Measurements from ENCODE around the gene CHCHD3. TPM values are rescaled to one million over a fixed set of nuclear protein-coding genes. Genes with fewer than 3 reads are reported as not detected.

Gene CHCHD3
- total RNA-seq, 4 donors from 2014 or later, result 40.6 to 66.6 (median 48.1) TPM

GRCh38 chr7:132953468-132953867, 128.4 kb downstream of the CHCHD3 start:
- H3K27me3 ChIP-seq, result no peaks in the 10 kb centered on the region
- H3K4me3 ChIP-seq, result no peak overlapping the region
- 69 to 79% methylated on average over 2 of the region's 2 CpGs for WGBS, 2 donors
- no peaks in the 10 kb centered on the region for H3K4me1 ChIP-seq
- H3K9me3 ChIP-seq, result no peaks in the 10 kb centered on the region
- DNase-seq (ENCODE audit: low spot score in 2 of 2), result no peak
- H3K27ac ChIP-seq, result no peak overlapping the region
- TF ChIP-seq CTCF (IDR thresholded peaks at IDR 0.05) (no peak), EP300 (IDR thresholded peaks at IDR 0.05) (no peak), POLR2A (IDR thresholded peaks at IDR 0.05) (no peak)
- H3K36me3 ChIP-seq, result peaks cover 0 to 15% (median 0%) of the 10 kb centered on the region in 3 donors

GRCh38 chr7:132950725-132951124, 131.2 kb downstream of the CHCHD3 start:
- no peak for TF ChIP-seq POLR2A (IDR thresholded peaks at IDR 0.05)
- TF ChIP-seq EP300 (IDR thresholded peaks at IDR 0.05), result no peak
- TF ChIP-seq CTCF (IDR thresholded peaks at IDR 0.05), result no peak
- no peak overlapping the region for H3K27ac ChIP-seq
- H3K4me1 ChIP-seq, result no peaks in the 10 kb centered on the region
- no peak for DNase-seq (ENCODE audit: low spot score in 2 of 2)
- H3K4me3 ChIP-seq, result no peak overlapping the region
- no peaks in the 10 kb centered on the region for H3K27me3 ChIP-seq
- H3K36me3 ChIP-seq, result peaks cover 0 to 13% (median 0%) of the 10 kb centered on the region in 3 donors
- no peaks in the 10 kb centered on the region for H3K9me3 ChIP-seq
- WGBS, 2 donors, result 86 to 91% methylated on average over 1 of the region's 1 CpG

GRCh38 chr7:132947011-132947410, 134.9 kb downstream of the CHCHD3 start:
- no peak overlapping the region for H3K27ac ChIP-seq
- no peaks in the 10 kb centered on the region for H3K4me1 ChIP-seq
- H3K36me3 ChIP-seq, result peaks cover 0 to 4% (median 0%) of the 10 kb centered on the region in 3 donors
- no peak overlapping the region for H3K4me3 ChIP-seq
- TF ChIP-seq EP300 (IDR thresholded peaks at IDR 0.05), result no peak
- TF ChIP-seq POLR2A (IDR thresholded peaks at IDR 0.05), result no peak
- TF ChIP-seq CTCF (IDR thresholded peaks at IDR 0.05), result no peak
- no peak for DNase-seq (ENCODE audit: low spot score in 2 of 2)
- H3K9me3 ChIP-seq, result no peaks in the 10 kb centered on the region
- WGBS, 2 donors, result 95 to 98% methylated on average over 1 of the region's 1 CpG
- no peaks in the 10 kb centered on the region for H3K27me3 ChIP-seq

- 92 to 93% methylated on average over 3 of the region's 3 CpGs for WGBS, 2 donors
- no peaks in the 10 kb centered on the region for H3K27me3 ChIP-seq
- DNase-seq (ENCODE audit: low spot score in 2 of 2), result no peak
- H3K4me1 ChIP-seq, result no peaks in the 10 kb centered on the region
- no peak overlapping the region for H3K4me3 ChIP-seq
- H3K27ac ChIP-seq, result no peak overlapping the region
- H3K9me3 ChIP-seq, result no peaks in the 10 kb centered on the region
- peaks cover 0 to 4% (median 0%) of the 10 kb centered on the region in 3 donors for H3K36me3 ChIP-seq
- TF ChIP-seq POLR2A (IDR thresholded peaks at IDR 0.05) (no peak), EP300 (IDR thresholded peaks at IDR 0.05) (no peak), CTCF (IDR thresholded peaks at IDR 0.05) (no peak)
These were observed 137.1 kb downstream of the CHCHD3 start for GRCh38 chr7:132944774-132945173.

GRCh38 chr7:132943645-132944044, 138.2 kb downstream of the CHCHD3 start:
- WGBS, 2 donors, result 90 to 91% methylated on average over 1 of the region's 1 CpG

More at GRCh38 chr7:132943645-132944044, 138.2 kb downstream of the CHCHD3 start:
- no peak overlapping the region for H3K27ac ChIP-seq
- H3K36me3 ChIP-seq, result no peaks in the 10 kb centered on the region
- H3K9me3 ChIP-seq, result no peaks in the 10 kb centered on the region
- H3K4me3 ChIP-seq, result no peak overlapping the region
- DNase-seq (ENCODE audit: low spot score in 2 of 2), result no peak
- TF ChIP-seq EP300 (IDR thresholded peaks at IDR 0.05), result no peak
- TF ChIP-seq POLR2A (IDR thresholded peaks at IDR 0.05), result no peak
- no peak for TF ChIP-seq CTCF (IDR thresholded peaks at IDR 0.05)
- H3K4me1 ChIP-seq, result no peaks in the 10 kb centered on the region
- H3K27me3 ChIP-seq, result no peaks in the 10 kb centered on the region

Data from tibial nerve (tissue), 4 donors.